Measurements from ENCODE around the gene CALML5. TPM values are rescaled to one million over a fixed set of nuclear protein-coding genes. Genes with fewer than 3 reads are reported as not detected.

The CALML5 gene
- polyA plus RNA-seq, 1 donor from 2014 or later, result not detected

- Histone ChIP-seq H2AFZ (ENCODE audit: low read depth, low read length) (no peak overlapping the region), H3K4me2 (ENCODE audit: low read length) (no peak overlapping the region)
These were observed 32.9 kb upstream of the CALML5 start for GRCh38 chr10:5532307-5532605.

GRCh38 chr10:5531558-5532306, 32.4 kb upstream of the CALML5 start:
- no peak overlapping the region for H3K9ac ChIP-seq (ENCODE audit: low read length)
- no peaks in the 10 kb centered on the region for H3K9me3 ChIP-seq (ENCODE audit: low read length)
- no peaks in the 10 kb centered on the region for H3K27me3 ChIP-seq (ENCODE audit: insufficient read depth, low read depth, low read length)
- H3K4me3 ChIP-seq (ENCODE audit: low read length), result no peak overlapping the region
- H3K79me2 ChIP-seq (replicated peaks; ENCODE audit: insufficient read depth, low read length), result no peaks in the 10 kb centered on the region
- no peak for TF ChIP-seq RAD21 (conservative IDR thresholded peaks at IDR 0.05)
- no peak for TF ChIP-seq TAF1 (IDR thresholded peaks at IDR 0.05; ENCODE audit: low read depth)
- TF ChIP-seq EP300 (conservative IDR thresholded peaks at IDR 0.05; ENCODE audit: poor library complexity, severe bottlenecking), result no peak
- TF ChIP-seq MXI1 (conservative IDR thresholded peaks at IDR 0.05; ENCODE audit: poor library complexity, severe bottlenecking), result no peak
- TF ChIP-seq POLR2AphosphoS5 (IDR thresholded peaks at IDR 0.05), result no peak
- no peak for TF ChIP-seq SMC3 (conservative IDR thresholded peaks at IDR 0.05; ENCODE audit: poor library complexity)
- TF ChIP-seq EZH2 (IDR thresholded peaks at IDR 0.05; ENCODE audit: borderline replicate concordance, insufficient read depth, low read length, poor library complexity, severe bottlenecking), result no peak
- no peak for TF ChIP-seq CTCF (IDR thresholded peaks at IDR 0.05; ENCODE audit: poor library complexity, severe bottlenecking)
- no peak for TF ChIP-seq REST (IDR thresholded peaks at IDR 0.05; ENCODE audit: borderline replicate concordance)
- no peak overlapping the region for H3K27ac ChIP-seq (ENCODE audit: low read length)
- H3K9me2 ChIP-seq (ENCODE audit: insufficient read depth, low read length), result no peaks in the 10 kb centered on the region
- H3K4me2 ChIP-seq (ENCODE audit: low read length), result no peak overlapping the region
- no peak overlapping the region for H2AFZ ChIP-seq (ENCODE audit: low read depth, low read length)
- no peaks in the 10 kb centered on the region for H3F3A ChIP-seq (ENCODE audit: insufficient read depth, low read length, poor library complexity, severe bottlenecking)
- H4K20me1 ChIP-seq (ENCODE audit: insufficient read depth), result no peaks in the 10 kb centered on the region
- no peaks in the 10 kb centered on the region for H3K36me3 ChIP-seq (ENCODE audit: insufficient read depth, low read length)

More at GRCh38 chr10:5532307-5532605, 32.9 kb upstream of the CALML5 start:
- H3K27me3 ChIP-seq (ENCODE audit: insufficient read depth, low read depth, low read length), result no peaks in the 10 kb centered on the region
- no peaks in the 10 kb centered on the region for H3K36me3 ChIP-seq (ENCODE audit: insufficient read depth, low read length)
- no peaks in the 10 kb centered on the region for H3K79me2 ChIP-seq (replicated peaks; ENCODE audit: insufficient read depth, low read length)
- TF ChIP-seq SMC3 (conservative IDR thresholded peaks at IDR 0.05; ENCODE audit: poor library complexity) (no peak), RAD21 (conservative IDR thresholded peaks at IDR 0.05) (no peak), REST (IDR thresholded peaks at IDR 0.05; ENCODE audit: borderline replicate concordance) (no peak)
- H3K4me3 ChIP-seq (ENCODE audit: low read length), result no peak overlapping the region
- no peaks in the 10 kb centered on the region for H3K9me3 ChIP-seq (ENCODE audit: low read length)
- no peaks in the 10 kb centered on the region for H3F3A ChIP-seq (ENCODE audit: insufficient read depth, low read length, poor library complexity, severe bottlenecking)
- no peaks in the 10 kb centered on the region for H4K20me1 ChIP-seq (ENCODE audit: insufficient read depth)
- H3K9me2 ChIP-seq (ENCODE audit: insufficient read depth, low read length), result no peaks in the 10 kb centered on the region
- H3K9ac ChIP-seq (ENCODE audit: low read length), result no peak overlapping the region
- no peak overlapping the region for H3K27ac ChIP-seq (ENCODE audit: low read length)

All from neural cell (in vitro differentiated cells).